ENCODE data around the gene USF2.

- TF ChIP-seq CTCF (IDR thresholded peaks at IDR 0.05 in 8 of 11, conservative IDR thresholded peaks at IDR 0.05 in 3 of 11): no peak
- no peak for TF ChIP-seq POLR2A (IDR thresholded peaks at IDR 0.05)
These were observed 45.3 kb downstream of the USF2 start for GRCh38 chr19:35314031-35314430.
